Measurements from ENCODE around the gene LGR4. TPM values are rescaled to one million over a fixed set of nuclear protein-coding genes. Genes with fewer than 3 reads are reported as not detected.
"Not testable (repeated sequence)": the region's sequence is repeated elsewhere in the genome, so short reads cannot be mapped to it uniquely, and the experiment has no call there.

The LGR4 gene
- total RNA-seq (2014; rRNA removed; shearing (Covaris generic)) = 16.5 and 21.3 TPM in 2 replicates

- H3K27ac ChIP-seq = peak within 1 kb of the TSS; percentile 43
- H3K27me3 ChIP-seq (replicated peaks) = no peaks in the 10 kb centered on the region
- H3K36me3 ChIP-seq = peaks cover 6% of the 10 kb centered on the region
- H3K4me3 ChIP-seq = peak within 1 kb of the TSS; percentile 99
- peak; percentile 87 to 91 for DNase-seq (ENCODE audit: low read depth in 1 of 2, low spot score in 2 of 2)
- H3K4me1 ChIP-seq (replicated peaks) = peaks cover 28% of the 10 kb centered on the region
- H3K9me3 ChIP-seq (replicated peaks) = peaks cover 4% of the 10 kb centered on the region; the same call in 1 of the 2 replicates
Observed at GRCh38 chr11:27472398-27473016, at the start of gene LGR4. Gene LGR4, minus strand, starts transcription at chr11:27472790. Its CDS starts 488 bp downstream, at chr11:27472302.

- Histone ChIP-seq H3K36me3 (no peaks in the 10 kb centered on the region), H3K27ac (no peak overlapping the region), H3K4me1 (replicated peaks) (no peaks in the 10 kb centered on the region), H3K27me3 (replicated peaks) (no peaks in the 10 kb centered on the region), H3K4me3 (no peak overlapping the region), H3K9me3 (replicated peaks) (no peaks in the 10 kb centered on the region)
- DNase-seq (ENCODE audit: low read depth in 1 of 2, low spot score in 2 of 2) = no peak
Observed at GRCh38 chr11:27520226-27520625, 47.6 kb upstream of the LGR4 start.

GRCh38 chr11:27518518-27518917, 45.9 kb upstream of the LGR4 start:
- H3K4me3 ChIP-seq = no peak overlapping the region
- DNase-seq (ENCODE audit: low read depth in 1 of 2, low spot score in 2 of 2) = no peak
- H3K27ac ChIP-seq = no peak overlapping the region
- no peaks in the 10 kb centered on the region for H3K27me3 ChIP-seq (replicated peaks)
- no peaks in the 10 kb centered on the region for H3K36me3 ChIP-seq
- H3K9me3 ChIP-seq (replicated peaks) = no peaks in the 10 kb centered on the region
- no peaks in the 10 kb centered on the region for H3K4me1 ChIP-seq (replicated peaks)

- H3K9me3 ChIP-seq (replicated peaks); DNase-seq (ENCODE audit: low read depth in 1 of 2, low spot score in 2 of 2); H3K27me3 ChIP-seq (replicated peaks); H3K4me3 ChIP-seq; H3K27ac ChIP-seq; H3K36me3 ChIP-seq; H3K4me1 ChIP-seq (replicated peaks): not testable (repeated sequence)
Observed at GRCh38 chr11:27517490-27517889, 44.9 kb upstream of the LGR4 start.

GRCh38 chr11:27514558-27514957, 42.0 kb upstream of the LGR4 start:
- no peaks in the 10 kb centered on the region for H3K27me3 ChIP-seq (replicated peaks)
- no peaks in the 10 kb centered on the region for H3K9me3 ChIP-seq (replicated peaks)
- no peak for DNase-seq (ENCODE audit: low read depth in 1 of 2, low spot score in 2 of 2)
- H3K4me3 ChIP-seq = no peak overlapping the region
- H3K27ac ChIP-seq = no peak overlapping the region
- no peaks in the 10 kb centered on the region for H3K36me3 ChIP-seq
- H3K4me1 ChIP-seq (replicated peaks) = no peaks in the 10 kb centered on the region

GRCh38 chr11:27514076-27514475, 41.5 kb upstream of the LGR4 start:
- Histone ChIP-seq H3K4me3 (no peak overlapping the region), H3K4me1 (replicated peaks) (no peaks in the 10 kb centered on the region), H3K27me3 (replicated peaks) (no peaks in the 10 kb centered on the region), H3K36me3 (no peaks in the 10 kb centered on the region), H3K9me3 (replicated peaks) (no peaks in the 10 kb centered on the region), H3K27ac (no peak overlapping the region)
- DNase-seq (ENCODE audit: low read depth in 1 of 2, low spot score in 2 of 2) = no peak

GRCh38 chr11:27513389-27513788, 40.8 kb upstream of the LGR4 start:
- H3K27me3 ChIP-seq (replicated peaks) = no peaks in the 10 kb centered on the region
- no peaks in the 10 kb centered on the region for H3K36me3 ChIP-seq
- no peak for DNase-seq (ENCODE audit: low read depth in 1 of 2, low spot score in 2 of 2)
- no peak overlapping the region for H3K4me3 ChIP-seq
- no peak overlapping the region for H3K27ac ChIP-seq
- H3K4me1 ChIP-seq (replicated peaks) = no peaks in the 10 kb centered on the region
- no peaks in the 10 kb centered on the region for H3K9me3 ChIP-seq (replicated peaks)

- Histone ChIP-seq H3K27me3 (replicated peaks) (no peaks in the 10 kb centered on the region), H3K4me3 (no peak overlapping the region), H3K4me1 (replicated peaks) (peaks cover 4% of the 10 kb centered on the region), H3K9me3 (replicated peaks) (no peaks in the 10 kb centered on the region), H3K36me3 (no peaks in the 10 kb centered on the region), H3K27ac (no peak overlapping the region)
- no peak for DNase-seq (ENCODE audit: low read depth in 1 of 2, low spot score in 2 of 2)
Observed at GRCh38 chr11:27512238-27512637, 39.6 kb upstream of the LGR4 start.

GRCh38 chr11:27509908-27510307, 37.3 kb upstream of the LGR4 start:
- Histone ChIP-seq H3K27me3 (replicated peaks) (no peaks in the 10 kb centered on the region), H3K27ac (no peak overlapping the region), H3K4me1 (replicated peaks) (peaks cover 12% of the 10 kb centered on the region), H3K36me3 (peaks cover 16% of the 10 kb centered on the region; the same call in 1 of the 2 replicates), H3K4me3 (no peak overlapping the region), H3K9me3 (replicated peaks) (no peaks in the 10 kb centered on the region; the same call in 1 of the 2 replicates)
- DNase-seq (ENCODE audit: low read depth in 1 of 2, low spot score in 2 of 2) = no peak

GRCh38 chr11:27507557-27508322, 35.1 kb upstream of the LGR4 start:
- no peak overlapping the region for H3K27ac ChIP-seq

GRCh38 chr11:27506200-27507182, 33.9 kb upstream of the LGR4 start, which contains the start of gene LIN7C:
Gene LIN7C, minus strand, starts transcription at chr11:27506769. Its CDS starts 17 bp downstream, at chr11:27506752.
- H3K36me3 ChIP-seq = peaks cover 45% of the 10 kb centered on the region
- H3K27me3 ChIP-seq (replicated peaks) = no peaks in the 10 kb centered on the region
- no peaks in the 10 kb centered on the region; the same call in 1 of the 2 replicates for H3K9me3 ChIP-seq (replicated peaks)
- H3K4me3 ChIP-seq = peak within 1 kb of the TSS; percentile 74
- H3K27ac ChIP-seq = peak within 1 kb of the TSS; percentile 79
- peaks cover 12% of the 10 kb centered on the region for H3K4me1 ChIP-seq (replicated peaks)
- peak; percentile 97 to 98 for DNase-seq (ENCODE audit: low read depth in 1 of 2, low spot score in 2 of 2)

More at GRCh38 chr11:27507557-27508322, 35.1 kb upstream of the LGR4 start:
- peaks cover 12% of the 10 kb centered on the region for H3K4me1 ChIP-seq (replicated peaks)
- H3K27me3 ChIP-seq (replicated peaks) = no peaks in the 10 kb centered on the region
- H3K4me3 ChIP-seq = peak overlapping the region; percentile 74
- no peaks in the 10 kb centered on the region; the same call in 1 of the 2 replicates for H3K9me3 ChIP-seq (replicated peaks)
- H3K36me3 ChIP-seq = peaks cover 32% of the 10 kb centered on the region
- DNase-seq (ENCODE audit: low read depth in 1 of 2, low spot score in 2 of 2) = no peak

- Histone ChIP-seq H3K36me3 (peaks cover 52% of the 10 kb centered on the region), H3K4me1 (replicated peaks) (peaks cover 12% of the 10 kb centered on the region), H3K4me3 (peak overlapping the region; percentile 74), H3K9me3 (replicated peaks) (no peaks in the 10 kb centered on the region; the same call in 1 of the 2 replicates), H3K27ac (peak overlapping the region; percentile 79), H3K27me3 (replicated peaks) (no peaks in the 10 kb centered on the region)
- no peak for DNase-seq (ENCODE audit: low read depth in 1 of 2, low spot score in 2 of 2)
Observed at GRCh38 chr11:27505781-27506180, 33.2 kb upstream of the LGR4 start.

- Histone ChIP-seq H3K36me3 (peaks cover 68% of the 10 kb centered on the region), H3K4me1 (replicated peaks) (peaks cover 12% of the 10 kb centered on the region), H3K4me3 (no peak overlapping the region), H3K27me3 (replicated peaks) (no peaks in the 10 kb centered on the region), H3K9me3 (replicated peaks) (no peaks in the 10 kb centered on the region; the same call in 1 of the 2 replicates), H3K27ac (no peak overlapping the region)
- DNase-seq (ENCODE audit: low read depth in 1 of 2, low spot score in 2 of 2) = no peak
Observed at GRCh38 chr11:27504205-27504604, 31.6 kb upstream of the LGR4 start.
